HL-60/S4 treated with retinoic acid at 250 ng/mL for 4 days and 3 days (cell line): ENCODE results near the gene TRMT44.

Source experiments
- in situ Hi-C: fragments of 300-500 bp; cut with MboI; formaldehyde crosslinking; loops from 2 replicates; pipeline ENCODE4 v1.7.0; 2022; ENCODE audit warnings: low sequenced_read_pairs

TRMT44 gene

GRCh38 chr4:8463811-8464210 is 23.2 kb downstream of the TRMT44 start:
- in situ Hi-C loops, result no loop called here

- in situ Hi-C loops, result no loop called here
These were observed 23.8 kb downstream of the TRMT44 start for GRCh38 chr4:8464381-8464780.

- in situ Hi-C loops, result no loop called here
These were observed 25.3 kb downstream of the TRMT44 start for GRCh38 chr4:8465615-8466611.

GRCh38 chr4:8467016-8467415 is 26.4 kb downstream of the TRMT44 start:
- in situ Hi-C loops, result no loop called here

- in situ Hi-C loops, result no loop called here
These were observed 28.4 kb downstream of the TRMT44 start for GRCh38 chr4:8468746-8469535.

GRCh38 chr4:8469550-8469949 is 29.0 kb downstream of the TRMT44 start:
- in situ Hi-C loops, result no loop called here

GRCh38 chr4:8470451-8471024 is 30.0 kb downstream of the TRMT44 start:
- in situ Hi-C loops, result no loop called here

GRCh38 chr4:8471211-8471875 is 30.8 kb downstream of the TRMT44 start:
- in situ Hi-C loops, result no loop called here

GRCh38 chr4:8472158-8472688 is 31.6 kb downstream of the TRMT44 start:
- in situ Hi-C loops, result no loop called here

- in situ Hi-C loops, result no loop called here
These were observed 32.2 kb downstream of the TRMT44 start for GRCh38 chr4:8472689-8473197.

- in situ Hi-C loops, result no loop called here
These were observed 32.8 kb downstream of the TRMT44 start for GRCh38 chr4:8473198-8473919.

GRCh38 chr4:8473920-8474590 is 33.5 kb downstream of the TRMT44 start:
- in situ Hi-C loops, result no loop called here

GRCh38 chr4:8474856-8475255 is 34.3 kb downstream of the TRMT44 start:
- in situ Hi-C loops, result no loop called here

- in situ Hi-C loops, result no loop called here
These were observed 35.4 kb downstream of the TRMT44 start for GRCh38 chr4:8475751-8476575.

- in situ Hi-C loops, result no loop called here
These were observed 36.6 kb downstream of the TRMT44 start for GRCh38 chr4:8477095-8477635.

- in situ Hi-C loops, result no loop called here
These were observed 37.1 kb downstream of the TRMT44 start for GRCh38 chr4:8477676-8478075.

GRCh38 chr4:8478371-8478770 is 37.8 kb downstream of the TRMT44 start:
- in situ Hi-C loops, result no loop called here
